ENCODE results near the gene RPUSD4.

DNA sequence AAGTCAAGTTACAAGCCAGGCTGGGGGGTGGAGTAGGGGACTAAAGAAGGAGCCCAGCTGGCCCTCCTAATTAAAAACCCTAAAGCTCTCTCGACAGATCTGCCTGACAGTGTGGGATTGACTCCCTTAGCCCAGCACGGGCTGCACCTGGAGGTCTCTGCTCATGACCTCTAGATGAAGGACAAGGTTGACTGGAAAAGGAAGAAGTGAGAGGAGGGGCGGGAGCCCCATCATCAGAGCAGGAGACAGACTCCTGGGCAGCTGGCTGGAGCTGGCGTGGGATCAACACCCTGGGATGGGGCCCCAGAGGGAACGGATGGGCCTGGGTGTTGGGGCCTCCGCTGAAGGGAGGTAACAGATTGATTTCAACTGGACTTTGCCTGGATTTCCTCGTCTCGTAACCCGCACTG, 46.1 kb downstream of the RPUSD4 start:
- TF ChIP-seq, protein P1, sequence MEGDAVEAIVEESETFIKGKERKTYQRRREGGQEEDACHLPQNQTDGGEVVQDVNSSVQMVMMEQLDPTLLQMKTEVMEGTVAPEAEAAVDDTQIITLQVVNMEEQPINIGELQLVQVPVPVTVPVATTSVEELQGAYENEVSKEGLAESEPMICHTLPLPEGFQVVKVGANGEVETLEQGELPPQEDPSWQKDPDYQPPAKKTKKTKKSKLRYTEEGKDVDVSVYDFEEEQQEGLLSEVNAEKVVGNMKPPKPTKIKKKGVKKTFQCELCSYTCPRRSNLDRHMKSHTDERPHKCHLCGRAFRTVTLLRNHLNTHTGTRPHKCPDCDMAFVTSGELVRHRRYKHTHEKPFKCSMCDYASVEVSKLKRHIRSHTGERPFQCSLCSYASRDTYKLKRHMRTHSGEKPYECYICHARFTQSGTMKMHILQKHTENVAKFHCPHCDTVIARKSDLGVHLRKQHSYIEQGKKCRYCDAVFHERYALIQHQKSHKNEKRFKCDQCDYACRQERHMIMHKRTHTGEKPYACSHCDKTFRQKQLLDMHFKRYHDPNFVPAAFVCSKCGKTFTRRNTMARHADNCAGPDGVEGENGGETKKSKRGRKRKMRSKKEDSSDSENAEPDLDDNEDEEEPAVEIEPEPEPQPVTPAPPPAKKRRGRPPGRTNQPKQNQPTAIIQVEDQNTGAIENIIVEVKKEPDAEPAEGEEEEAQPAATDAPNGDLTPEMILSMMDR (IDR thresholded peaks at IDR 0.05; ENCODE audit: poor library complexity, severe bottlenecking): no peak
- TF ChIP-seq, protein P2, sequence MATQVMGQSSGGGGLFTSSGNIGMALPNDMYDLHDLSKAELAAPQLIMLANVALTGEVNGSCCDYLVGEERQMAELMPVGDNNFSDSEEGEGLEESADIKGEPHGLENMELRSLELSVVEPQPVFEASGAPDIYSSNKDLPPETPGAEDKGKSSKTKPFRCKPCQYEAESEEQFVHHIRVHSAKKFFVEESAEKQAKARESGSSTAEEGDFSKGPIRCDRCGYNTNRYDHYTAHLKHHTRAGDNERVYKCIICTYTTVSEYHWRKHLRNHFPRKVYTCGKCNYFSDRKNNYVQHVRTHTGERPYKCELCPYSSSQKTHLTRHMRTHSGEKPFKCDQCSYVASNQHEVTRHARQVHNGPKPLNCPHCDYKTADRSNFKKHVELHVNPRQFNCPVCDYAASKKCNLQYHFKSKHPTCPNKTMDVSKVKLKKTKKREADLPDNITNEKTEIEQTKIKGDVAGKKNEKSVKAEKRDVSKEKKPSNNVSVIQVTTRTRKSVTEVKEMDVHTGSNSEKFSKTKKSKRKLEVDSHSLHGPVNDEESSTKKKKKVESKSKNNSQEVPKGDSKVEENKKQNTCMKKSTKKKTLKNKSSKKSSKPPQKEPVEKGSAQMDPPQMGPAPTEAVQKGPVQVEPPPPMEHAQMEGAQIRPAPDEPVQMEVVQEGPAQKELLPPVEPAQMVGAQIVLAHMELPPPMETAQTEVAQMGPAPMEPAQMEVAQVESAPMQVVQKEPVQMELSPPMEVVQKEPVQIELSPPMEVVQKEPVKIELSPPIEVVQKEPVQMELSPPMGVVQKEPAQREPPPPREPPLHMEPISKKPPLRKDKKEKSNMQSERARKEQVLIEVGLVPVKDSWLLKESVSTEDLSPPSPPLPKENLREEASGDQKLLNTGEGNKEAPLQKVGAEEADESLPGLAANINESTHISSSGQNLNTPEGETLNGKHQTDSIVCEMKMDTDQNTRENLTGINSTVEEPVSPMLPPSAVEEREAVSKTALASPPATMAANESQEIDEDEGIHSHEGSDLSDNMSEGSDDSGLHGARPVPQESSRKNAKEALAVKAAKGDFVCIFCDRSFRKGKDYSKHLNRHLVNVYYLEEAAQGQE (IDR thresholded peaks at IDR 0.05; ENCODE audit: borderline replicate concordance): no peak
- TF ChIP-seq POLR2AphosphoS5 (IDR thresholded peaks at IDR 0.05): no peak
- TF ChIP-seq EP300 (conservative IDR thresholded peaks at IDR 0.05; ENCODE audit: poor library complexity, severe bottlenecking): no peak
- no peak for TF ChIP-seq RAD21 (conservative IDR thresholded peaks at IDR 0.05)
- TF ChIP-seq TAF1 (IDR thresholded peaks at IDR 0.05; ENCODE audit: low read depth): no peak
- TF ChIP-seq EZH2 (IDR thresholded peaks at IDR 0.05; ENCODE audit: borderline replicate concordance, insufficient read depth, low read length, poor library complexity, severe bottlenecking): no peak
